H4 (cell line): ENCODE data around the gene DTYMK. TPM values are rescaled to one million over a fixed set of nuclear protein-coding genes. Genes with fewer than 3 reads are reported as not detected.
"Not testable (repeated sequence)": the region's sequence is repeated elsewhere in the genome, so short reads cannot be mapped to it uniquely, and the experiment has no call there.

ENCODE experiments used
- DNase-seq: peaks from one replicate; pipeline ENCODE4 v3.0.0-alpha.2; 2015; ENCODE audit warnings: low spot score
- total RNA-seq: library from RNA; depleted of rRNA; stranded (reverse); fragments of >200 nt; shearing (Covaris generic); gene quantifications from 2 replicates; pipeline ENCODE4 v1.2.3, GENCODE V29; 2014; rRNA removed

The DTYMK gene
- total RNA-seq, result 87.5 and 96.1 TPM in 2 replicates

GRCh38 chr2:241686650-241687425 is at the start of gene DTYMK:
Gene DTYMK, minus strand, starts transcription at chr2:241686815. Its CDS starts 32 bp downstream, at chr2:241686783.
- DNase-seq, result peak; percentile 90

- no peak for DNase-seq
Measured at GRCh38 chr2:241736111-241736510, 49.5 kb upstream of the DTYMK start.

GRCh38 chr2:241734467-241735208 is 48.0 kb upstream of the DTYMK start, which contains the start of gene D2HGDH:
Gene D2HGDH, plus strand, starts transcription at chr2:241734630. Its CDS starts 595 bp downstream, at chr2:241735225.
- DNase-seq, result peak; percentile 57

- no peak for DNase-seq
Measured at GRCh38 chr2:241734208-241734466, 47.5 kb upstream of the DTYMK start.

GRCh38 chr2:241733391-241734207 is 47.0 kb upstream of the DTYMK start:
- DNase-seq, result no peak

- DNase-seq, result not testable (repeated sequence)
Measured at GRCh38 chr2:241732513-241733186, 46.0 kb upstream of the DTYMK start.

GRCh38 chr2:241730671-241731293 is 44.2 kb upstream of the DTYMK start:
- DNase-seq, result no peak

- DNase-seq, result no peak
Measured at GRCh38 chr2:241729868-241730267, 43.3 kb upstream of the DTYMK start.

- no peak for DNase-seq
Measured at GRCh38 chr2:241728627-241729026, 42.0 kb upstream of the DTYMK start.

GRCh38 chr2:241728000-241728399 is 41.4 kb upstream of the DTYMK start:
- DNase-seq, result no peak

- DNase-seq, result peak; percentile 1
Measured at GRCh38 chr2:241726459-241726858, 39.8 kb upstream of the DTYMK start.

- DNase-seq, result peak; percentile 1
Measured at GRCh38 chr2:241724975-241725870, 38.6 kb upstream of the DTYMK start.

- DNase-seq, result peak; percentile 3
Measured at GRCh38 chr2:241724259-241724974, 37.8 kb upstream of the DTYMK start.

GRCh38 chr2:241722896-241723454 is 36.4 kb upstream of the DTYMK start:
- peak; percentile 4 for DNase-seq

- DNase-seq, result no peak
Measured at GRCh38 chr2:241721852-241722251, 35.2 kb upstream of the DTYMK start.

GRCh38 chr2:241720560-241720959 is 33.9 kb upstream of the DTYMK start:
- DNase-seq, result no peak

GRCh38 chr2:241720099-241720498 is 33.5 kb upstream of the DTYMK start:
- no peak for DNase-seq

- no peak for DNase-seq
Measured at GRCh38 chr2:241719093-241719492, 32.5 kb upstream of the DTYMK start.

- no peak for DNase-seq
Measured at GRCh38 chr2:241708879-241709278, 22.3 kb upstream of the DTYMK start.
